HCT116 (cell line): ENCODE results near the gene ADAM8. TPM values are rescaled to one million over a fixed set of nuclear protein-coding genes. Genes with fewer than 3 reads are reported as not detected.

Experiments
- ATAC-seq: fragments of 200-7000 bp; cut with Tn5 transposase; 2 replicates; pipeline ENCODE4 v1.9.1; 2020; ENCODE audit warnings: mild to moderate bottlenecking, moderate library complexity
- BruUV-seq: library from RNA; stranded (reverse); fragments of 400-500 nt; replicated peaks from 2 replicates; lab custom pipeline; 2021; lab: Mats Ljungman, UMichigan
- CTCF ChIA-PET: fragments of 300-600 bp; sonication (Branson Sonifier 250); formaldehyde crosslinking; loops from one replicate; lab custom pipeline; 2021; ENCODE audit warnings: antibody characterized with exemption; lab: Charles Lee
- POLR2A ChIA-PET: fragments of 300-600, 350-600 bp; sonication (Branson Sonifier 250); formaldehyde crosslinking; loops from one replicate; lab custom pipeline; 2021; ENCODE audit warnings: antibody characterized with exemption; lab: Charles Lee
- RAD21 ChIA-PET, 2 experiments: fragments of 300-600 bp; sonication (Branson Sonifier 250); formaldehyde crosslinking; loops; one replicate each; lab custom pipeline; 2023; ENCODE audit warnings: low total read pairs in 2 of 2; ENCODE audit not compliant: uncharacterized antibody in 2 of 2, unreplicated experiment in 2 of 2, low non-redundant PET in 1 of 2; lab: Charles Lee
- DNase-seq: peaks from one replicate; pipeline ENCODE4 v3.0.0-alpha.2; 2010; ENCODE audit warnings: low read depth, low spot score
- H2AFZ ChIP-seq: fragments of 200-600 bp; shearing (Covaris generic), sonication (generic); 2 replicates; pipeline ENCODE4 v1.6.1; 2017; ENCODE audit warnings: low read depth, mixed run types, mixed read lengths, antibody characterized with exemption, low read length; ENCODE audit not compliant: poor library complexity, severe bottlenecking
- H3K27ac ChIP-seq: 2 replicates; pipeline ENCODE4 v1.5.1; 2012; ENCODE audit warnings: low read depth, low read length
- H3K27me3 ChIP-seq: fragments of 200-600 bp; sonication (generic); 2 replicates; pipeline ENCODE4 v1.6.1; 2016; ENCODE audit warnings: mixed run types, low read length, mixed read lengths; ENCODE audit not compliant: insufficient read depth
- H3K36me3 ChIP-seq, 2 experiments: fragments of 200-500 bp in 1 of 2; fragments of 200-600 bp in 1 of 2; sonication (Bioruptor generic) in 1 of 2; sonication (generic) in 1 of 2; 2 replicates each; pipeline versions ENCODE4 v1.5.1 to v1.6.1; 2014 to 2016; ENCODE audit warnings: low read length in 2 of 2, inconsistent platforms in 1 of 2, mixed read lengths in 1 of 2, mixed run types in 1 of 2; ENCODE audit not compliant: insufficient read depth in 2 of 2, control insufficient read depth in 1 of 2
- H3K4me1 ChIP-seq, 2 experiments: fragments of 200-600 bp in 1 of 2; sonication (generic) in 1 of 2; 2 replicates each; pipeline versions ENCODE4 v1.5.1 to v1.6.1; 2012 to 2017; ENCODE audit warnings: low read length in 2 of 2, inconsistent platforms in 1 of 2, mild to moderate bottlenecking in 1 of 2, mixed read lengths in 1 of 2, mixed run types in 1 of 2, moderate library complexity in 1 of 2; ENCODE audit not compliant: insufficient read depth in 2 of 2, control insufficient read depth in 1 of 2
- H3K4me2 ChIP-seq: fragments of 200-600 bp; sonication (generic); 2 replicates; pipeline ENCODE4 v1.6.1; 2017; ENCODE audit warnings: mixed run types, low read length, mixed read lengths
- H3K4me3 ChIP-seq, 2 experiments: fragments of 200-600 bp in 1 of 2; sonication (generic) in 1 of 2; replicated peaks in 1 of 2; 2 replicates each; pipeline ENCODE4 v1.5.1; 2011 to 2016; ENCODE audit warnings: low read length in 2 of 2, control low read depth in 1 of 2, low read depth in 1 of 2, mild to moderate bottlenecking in 1 of 2, mixed read lengths in 1 of 2, mixed run types in 1 of 2
- H3K79me2 ChIP-seq: fragments of 200-600 bp; sonication (generic); 2 replicates; pipeline ENCODE4 v1.6.1; 2017; ENCODE audit warnings: mild to moderate bottlenecking, mixed run types, low read length, moderate library complexity, mixed read lengths; ENCODE audit not compliant: insufficient read depth
- H3K9ac ChIP-seq: fragments of 200-600 bp; sonication (generic); 2 replicates; pipeline ENCODE4 v1.6.1; 2016; ENCODE audit warnings: low read length, mixed read lengths
- H3K9me2 ChIP-seq: fragments of 200-600 bp; sonication (generic), shearing (Covaris generic); 2 replicates; pipeline ENCODE4 v1.6.1; 2017; ENCODE audit warnings: mixed run types, mild to moderate bottlenecking, moderate library complexity; ENCODE audit not compliant: insufficient read depth
- H3K9me3 ChIP-seq, 2 experiments: fragments of 200-500 bp in 1 of 2; fragments of 200-600 bp in 1 of 2; sonication (Bioruptor generic) in 1 of 2; sonication (generic) in 1 of 2; 2 replicates each; pipeline ENCODE4 v1.6.1; 2014 to 2017; ENCODE audit warnings: low read length in 2 of 2, mixed read lengths in 2 of 2, inconsistent platforms in 1 of 2, low read depth in 1 of 2, mild to moderate bottlenecking in 1 of 2, mixed run types in 1 of 2, moderate library complexity in 1 of 2; ENCODE audit not compliant: control insufficient read depth in 1 of 2, insufficient read depth in 1 of 2
- H4K20me1 ChIP-seq: fragments of 200-600 bp; sonication (generic), shearing (Covaris generic); 2 replicates; pipeline ENCODE4 v1.6.1; 2017; ENCODE audit warnings: mixed run types, mild to moderate bottlenecking, moderate library complexity; ENCODE audit not compliant: insufficient read depth
- CBX3 ChIP-seq: IDR thresholded peaks from 2 replicates; pipeline ENCODE4 v1.6.1; 2012; ENCODE audit warnings: low read depth
- EGR1 ChIP-seq: IDR thresholded peaks from 2 replicates; pipeline ENCODE4 v1.6.1; 2012; ENCODE audit warnings: low read depth
- FOSL1 ChIP-seq: IDR thresholded peaks from 2 replicates; pipeline ENCODE4 v1.6.1; 2012; ENCODE audit warnings: low read depth
- ZBTB33 ChIP-seq: IDR thresholded peaks from 2 replicates; pipeline ENCODE4 v1.6.1; 2011; ENCODE audit warnings: mild to moderate bottlenecking, low read length, moderate library complexity; ENCODE audit not compliant: insufficient replicate concordance; ENCODE audit errors: extremely low read depth
- intact Hi-C: fragments of 100-400 bp; cut with micrococcal nuclease; formaldehyde crosslinking; loops from 2 replicates; pipeline ENCODE4 v1.10.0; 2022
- total RNA-seq: library from RNA; stranded (reverse); gene quantifications from one replicate; pipeline ENCODE4 v1.2.1, GENCODE V29; 2021; ENCODE audit not compliant: unreplicated experiment

The ADAM8 gene
- total RNA-seq, 1 experiment from 2014 or later: 4.1 TPM

- POLR2A ChIA-PET: no interaction called here
- no peak overlapping the region for H3K4me3 ChIP-seq
Observed at GRCh38 chr10:133275684-133276092, 980 bp downstream of the ADAM8 start.

More at GRCh38 chr10:133275684-133276092, 980 bp downstream of the ADAM8 start:
- H3K4me1 ChIP-seq: no peaks in the 10 kb centered on the region
- no peak overlapping the region for H3K27ac ChIP-seq
- no TSS peak for BruUV-seq
- no peak for TF ChIP-seq CBX3
- TF ChIP-seq FOSL1: no peak
- no peak for TF ChIP-seq EGR1
- TF ChIP-seq ZBTB33: no peak
- H2AFZ ChIP-seq: no peak overlapping the region
- H3K9me3 ChIP-seq: no peaks in the 10 kb centered on the region
- H3K4me2 ChIP-seq: no peak overlapping the region
- H3K27me3 ChIP-seq: no peaks in the 10 kb centered on the region
- ATAC-seq (no peak), DNase-seq (no peak)
- intact Hi-C loops: no loop called here
- no peak overlapping the region for H3K9ac ChIP-seq
- no peaks in the 10 kb centered on the region for H4K20me1 ChIP-seq
- H3K36me3 ChIP-seq: no peaks in the 10 kb centered on the region
- RAD21 ChIA-PET: no interaction called here
- CTCF ChIA-PET: no interaction called here
- H3K79me2 ChIP-seq: no peaks in the 10 kb centered on the region
- H3K9me2 ChIP-seq: no peaks in the 10 kb centered on the region
